ENCODE data around the gene LRIT3. TPM values are rescaled to one million over a fixed set of nuclear protein-coding genes. Genes with fewer than 3 reads are reported as not detected.

LRIT3 gene
- total RNA-seq (2014; rRNA removed): 0.11 TPM in 1 of 2 replicates, not detected in the other
- percentile 29 among the genes with signal in this experiment for Bru-seq, nascent RNA
- BruChase-seq, experiment 1, labeled RNA remaining after a 6-hour chase: percentile 50 among the genes with signal in this experiment
- BruChase-seq, experiment 2, labeled RNA remaining after a 2-hour chase: percentile 53 among the genes with signal in this experiment
- long read RNA-seq, partial matches to known transcripts: 0 of 1 reads
- long read RNA-seq, other reads (novel, unspliced or antisense): 1 of 1 reads

- Histone ChIP-seq H3K4me3 (ENCODE audit: low read length) (no peak within 1 kb of the TSS), H3K9ac (ENCODE audit: low read length) (no peak within 1 kb of the TSS), H3K4me1 (ENCODE audit: insufficient read depth, low read length) (no peaks in the 10 kb centered on the region), H3K79me2 (ENCODE audit: low read length) (no peaks in the 10 kb centered on the region), H4K20me1 (ENCODE audit: low read length) (no peaks in the 10 kb centered on the region), H3K9me3 (ENCODE audit: low read length) (no peaks in the 10 kb centered on the region), H3K36me3 (ENCODE audit: low read depth, low read length) (no peaks in the 10 kb centered on the region), H3K27me3 (ENCODE audit: low read length) (no peaks in the 10 kb centered on the region), H3K4me2 (ENCODE audit: low read length) (no peak within 1 kb of the TSS), H3F3A (ENCODE audit: low read length, unreplicated experiment) (no peaks in the 10 kb centered on the region), H3K9me2 (replicated peaks; ENCODE audit: low read length) (no peaks in the 10 kb centered on the region), H2AFZ (ENCODE audit: low read length) (no peak within 1 kb of the TSS), H3K27ac (ENCODE audit: low read length) (no peak within 1 kb of the TSS)
- CTCF ChIA-PET: no interaction called here
- DNase-seq: no peak
- POLR2A ChIA-PET (ENCODE audit: unreplicated experiment): no interaction called here
- ATAC-seq: no peak
- intact Hi-C loops (cut with micrococcal nuclease): no loop called here
- TF ChIP-seq CTCF (conservative IDR thresholded peaks at IDR 0.05; ENCODE audit: low read depth, low read length) (no peak), EZH2 (IDR thresholded peaks at IDR 0.05; ENCODE audit: low read length, unreplicated experiment) (no peak), EZH2phosphoT487 (IDR thresholded peaks at IDR 0.05; ENCODE audit: borderline replicate concordance, low read length) (no peak)
- no TSS peak for BruUV-seq (replicated peaks)
Observed at GRCh38 chr4:109847896-109848442, at the start of gene LRIT3. Gene LRIT3 (plus strand): TSS chr4:109848107. CDS start chr4:109848202, 95 bp downstream.

- intact Hi-C loops (cut with micrococcal nuclease): no loop called here
- no peak overlapping the region for H3K9ac ChIP-seq (ENCODE audit: low read length)
- H3K4me3 ChIP-seq (ENCODE audit: low read length): no peak overlapping the region
- TF ChIP-seq EZH2phosphoT487 (IDR thresholded peaks at IDR 0.05; ENCODE audit: borderline replicate concordance, low read length) (no peak), EZH2 (IDR thresholded peaks at IDR 0.05; ENCODE audit: low read length, unreplicated experiment) (no peak), CTCF (conservative IDR thresholded peaks at IDR 0.05; ENCODE audit: low read depth, low read length) (no peak)
- H3K27ac ChIP-seq (ENCODE audit: low read length): no peak overlapping the region
- no peaks in the 10 kb centered on the region for H3F3A ChIP-seq (ENCODE audit: low read length, unreplicated experiment)
- H3K4me2 ChIP-seq (ENCODE audit: low read length): no peak overlapping the region
- ATAC-seq (no peak), DNase-seq (no peak)
- no TSS peak for BruUV-seq (replicated peaks)
- ChIA-PET CTCF (no interaction called here), POLR2A (ENCODE audit: unreplicated experiment) (no interaction called here)
- H3K36me3 ChIP-seq (ENCODE audit: low read depth, low read length): no peaks in the 10 kb centered on the region
- H2AFZ ChIP-seq (ENCODE audit: low read length): no peak overlapping the region
- H3K4me1 ChIP-seq (ENCODE audit: insufficient read depth, low read length): no peaks in the 10 kb centered on the region
- no peaks in the 10 kb centered on the region for H3K9me2 ChIP-seq (replicated peaks; ENCODE audit: low read length)
- H3K27me3 ChIP-seq (ENCODE audit: low read length): no peaks in the 10 kb centered on the region
- H3K9me3 ChIP-seq (ENCODE audit: low read length): no peaks in the 10 kb centered on the region
- no peaks in the 10 kb centered on the region for H4K20me1 ChIP-seq (ENCODE audit: low read length)
- no peaks in the 10 kb centered on the region for H3K79me2 ChIP-seq (ENCODE audit: low read length)
Observed at GRCh38 chr4:109798866-109799265, 49.0 kb upstream of the LRIT3 start.

GRCh38 chr4:109801099-109801789 is 46.7 kb upstream of the LRIT3 start:
- no peak overlapping the region for H3K27ac ChIP-seq (ENCODE audit: low read length)
- H3K36me3 ChIP-seq (ENCODE audit: low read depth, low read length): no peaks in the 10 kb centered on the region
- no peaks in the 10 kb centered on the region for H4K20me1 ChIP-seq (ENCODE audit: low read length)
- H3K79me2 ChIP-seq (ENCODE audit: low read length): no peaks in the 10 kb centered on the region
- DNase-seq: no peak
- no peaks in the 10 kb centered on the region for H3K9me3 ChIP-seq (ENCODE audit: low read length)
- no TSS peak for BruUV-seq (replicated peaks)
- no peaks in the 10 kb centered on the region for H3K4me1 ChIP-seq (ENCODE audit: insufficient read depth, low read length)
- no peaks in the 10 kb centered on the region for H3K9me2 ChIP-seq (replicated peaks; ENCODE audit: low read length)
- ChIA-PET CTCF (no interaction called here), POLR2A (ENCODE audit: unreplicated experiment) (no interaction called here)
- H3K27me3 ChIP-seq (ENCODE audit: low read length): no peaks in the 10 kb centered on the region
- no peak for TF ChIP-seq CTCF (conservative IDR thresholded peaks at IDR 0.05; ENCODE audit: low read depth, low read length)
- TF ChIP-seq EZH2phosphoT487 (IDR thresholded peaks at IDR 0.05; ENCODE audit: borderline replicate concordance, low read length): no peak
- no peak for TF ChIP-seq EZH2 (IDR thresholded peaks at IDR 0.05; ENCODE audit: low read length, unreplicated experiment)
- no peak overlapping the region for H3K4me3 ChIP-seq (ENCODE audit: low read length)
- no peak overlapping the region for H2AFZ ChIP-seq (ENCODE audit: low read length)
- no peak overlapping the region for H3K9ac ChIP-seq (ENCODE audit: low read length)
- ATAC-seq: no peak
- intact Hi-C loops (cut with micrococcal nuclease): no loop called here
- H3K4me2 ChIP-seq (ENCODE audit: low read length): no peak overlapping the region
- no peaks in the 10 kb centered on the region for H3F3A ChIP-seq (ENCODE audit: low read length, unreplicated experiment)
